Neural cell (in vitro differentiated cells): ENCODE data around the gene INF2.

Experiments used
- CTCF ChIP-seq: fragments of 450-650 bp; IDR thresholded peaks from 2 replicates; pipeline ENCODE4 v1.5.1; 2014; ENCODE audit warnings: antibody characterized with exemption, mild to moderate bottlenecking, moderate library complexity; ENCODE audit not compliant: poor library complexity, severe bottlenecking
- EP300 ChIP-seq: fragments of 450-650 bp; conservative IDR thresholded peaks from 2 replicates; pipeline ENCODE4 v1.6.1; 2014; ENCODE audit warnings: antibody characterized with exemption, mild to moderate bottlenecking, moderate library complexity; ENCODE audit not compliant: poor library complexity, severe bottlenecking
- EZH2 ChIP-seq: fragments of 200-600, 300-800 bp; shearing (Covaris generic), sonication (generic); IDR thresholded peaks from 2 replicates; pipeline ENCODE4 v1.6.1; 2014; ENCODE audit warnings: antibody characterized with exemption, low read length, borderline replicate concordance, mild to moderate bottlenecking; ENCODE audit not compliant: insufficient read depth, poor library complexity, severe bottlenecking
- MXI1 ChIP-seq: fragments of 450-650 bp; conservative IDR thresholded peaks from 2 replicates; pipeline ENCODE4 v1.6.1; 2014; ENCODE audit warnings: antibody characterized with exemption, mild to moderate bottlenecking; ENCODE audit not compliant: poor library complexity, severe bottlenecking
- POLR2AphosphoS5 ChIP-seq: IDR thresholded peaks from 2 replicates; pipeline ENCODE4 v1.6.1; 2012
- RAD21 ChIP-seq: fragments of 450-650 bp; conservative IDR thresholded peaks from 2 replicates; pipeline ENCODE4 v1.6.1; 2014; ENCODE audit warnings: antibody characterized with exemption, mild to moderate bottlenecking, moderate library complexity
- REST ChIP-seq: IDR thresholded peaks from 2 replicates; pipeline ENCODE4 v1.6.1; 2012; ENCODE audit warnings: borderline replicate concordance
- TAF1 ChIP-seq: IDR thresholded peaks from 2 replicates; pipeline ENCODE4 v1.6.1; 2012; ENCODE audit warnings: low read depth

GRCh38 chr14:104717137-104717536 is 27.7 kb downstream of the INF2 start:
- TF ChIP-seq TAF1: no peak
- TF ChIP-seq CTCF: no peak
- TF ChIP-seq EZH2: no peak
- no peak for TF ChIP-seq EP300
- TF ChIP-seq MXI1: no peak
- TF ChIP-seq POLR2AphosphoS5: no peak
- TF ChIP-seq RAD21: no peak
- no peak for TF ChIP-seq REST
